DND-41 (cell line): Measurements from ENCODE around the gene AGAP1.

Source experiments
- EZH2 ChIP-seq: IDR thresholded peaks from 3 replicates; pipeline ENCODE4 v1.6.1; 2012; ENCODE audit warnings: borderline replicate concordance, low read depth, mild to moderate bottlenecking, moderate library complexity, low read length, inconsistent platforms; ENCODE audit not compliant: severe bottlenecking
- TF ChIP-seq, protein P1 (sequence below): IDR thresholded peaks from 2 replicates; pipeline ENCODE4 v1.5.1; 2012; ENCODE audit warnings: borderline replicate concordance, low read length, moderate library complexity, mild to moderate bottlenecking; ENCODE audit not compliant: poor library complexity, severe bottlenecking; ENCODE audit errors: extremely low read depth

GRCh38 chr2:235698491-235698890, 204.6 kb downstream of the AGAP1 start:
- TF ChIP-seq, protein P1, sequence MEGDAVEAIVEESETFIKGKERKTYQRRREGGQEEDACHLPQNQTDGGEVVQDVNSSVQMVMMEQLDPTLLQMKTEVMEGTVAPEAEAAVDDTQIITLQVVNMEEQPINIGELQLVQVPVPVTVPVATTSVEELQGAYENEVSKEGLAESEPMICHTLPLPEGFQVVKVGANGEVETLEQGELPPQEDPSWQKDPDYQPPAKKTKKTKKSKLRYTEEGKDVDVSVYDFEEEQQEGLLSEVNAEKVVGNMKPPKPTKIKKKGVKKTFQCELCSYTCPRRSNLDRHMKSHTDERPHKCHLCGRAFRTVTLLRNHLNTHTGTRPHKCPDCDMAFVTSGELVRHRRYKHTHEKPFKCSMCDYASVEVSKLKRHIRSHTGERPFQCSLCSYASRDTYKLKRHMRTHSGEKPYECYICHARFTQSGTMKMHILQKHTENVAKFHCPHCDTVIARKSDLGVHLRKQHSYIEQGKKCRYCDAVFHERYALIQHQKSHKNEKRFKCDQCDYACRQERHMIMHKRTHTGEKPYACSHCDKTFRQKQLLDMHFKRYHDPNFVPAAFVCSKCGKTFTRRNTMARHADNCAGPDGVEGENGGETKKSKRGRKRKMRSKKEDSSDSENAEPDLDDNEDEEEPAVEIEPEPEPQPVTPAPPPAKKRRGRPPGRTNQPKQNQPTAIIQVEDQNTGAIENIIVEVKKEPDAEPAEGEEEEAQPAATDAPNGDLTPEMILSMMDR = no peak
- TF ChIP-seq EZH2 = no peak
